Upper lobe of left lung (tissue), 4 donors: ENCODE measurements around the gene CYSTM1.

Source experiments
- POLR2A ChIP-seq, 4 donors: fragments of 450-650 bp; IDR thresholded peaks; one replicate each; pipeline ENCODE4 v1.5.1; 2016 to 2017; ENCODE audit warnings: antibody characterized with exemption in 4 of 4, mild to moderate bottlenecking in 2 of 4
- POLR2AphosphoS5 ChIP-seq, 2 donors: sonication (generic); formaldehyde crosslinking; IDR thresholded peaks; one replicate each; pipeline ENCODE4 v1.5.1; 2017; ENCODE audit warnings: antibody characterized with exemption in 2 of 2
- TF ChIP-seq, protein P1 (sequence below), 6 experiments: fragments of 450-650 bp in 4 of 6; fragments of 200-600 bp in 2 of 6; sonication (generic) in 2 of 6; IDR thresholded peaks; one replicate each; pipeline ENCODE4 v1.5.1; 2016 to 2019; ENCODE audit warnings: antibody characterized with exemption in 6 of 6

DNA sequence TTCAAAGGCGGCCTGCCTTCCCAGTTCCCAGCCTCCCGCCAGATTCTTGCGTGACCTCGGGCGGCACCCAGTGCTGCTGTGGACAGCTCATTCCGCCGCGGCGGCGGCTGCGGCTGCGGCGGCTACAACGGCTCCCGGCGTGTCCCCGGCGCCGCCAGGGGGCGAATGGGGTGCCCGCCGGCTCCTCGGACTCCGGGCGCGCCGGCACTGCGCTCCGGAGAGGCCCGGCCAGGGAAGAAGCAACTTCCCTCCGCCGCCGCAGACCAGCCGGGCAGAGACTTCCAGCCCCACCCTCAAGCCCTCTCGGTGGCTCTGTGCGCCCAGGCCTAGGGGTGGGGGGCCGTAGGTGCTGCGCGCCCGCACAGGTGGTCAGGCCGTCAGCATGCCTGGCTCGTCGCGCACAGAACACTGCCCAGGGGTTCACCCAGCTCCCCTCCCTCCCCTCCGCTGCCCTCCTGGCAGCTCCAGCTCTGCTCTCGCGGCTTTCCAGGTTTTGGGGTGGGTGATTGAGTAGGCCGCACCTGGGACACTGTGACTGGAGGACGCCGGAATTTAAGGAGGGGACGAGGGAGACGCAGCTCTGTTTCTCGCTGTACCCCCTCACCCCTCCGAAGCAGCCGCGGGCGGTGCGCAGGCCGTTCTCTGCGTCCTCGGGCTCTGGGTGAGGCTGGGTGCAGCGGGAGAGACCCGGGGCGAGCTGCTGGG, 29.0 kb upstream of the CYSTM1 start:
- no peak for TF ChIP-seq POLR2AphosphoS5 (IDR thresholded peaks at IDR 0.05)
- TF ChIP-seq, protein P1, sequence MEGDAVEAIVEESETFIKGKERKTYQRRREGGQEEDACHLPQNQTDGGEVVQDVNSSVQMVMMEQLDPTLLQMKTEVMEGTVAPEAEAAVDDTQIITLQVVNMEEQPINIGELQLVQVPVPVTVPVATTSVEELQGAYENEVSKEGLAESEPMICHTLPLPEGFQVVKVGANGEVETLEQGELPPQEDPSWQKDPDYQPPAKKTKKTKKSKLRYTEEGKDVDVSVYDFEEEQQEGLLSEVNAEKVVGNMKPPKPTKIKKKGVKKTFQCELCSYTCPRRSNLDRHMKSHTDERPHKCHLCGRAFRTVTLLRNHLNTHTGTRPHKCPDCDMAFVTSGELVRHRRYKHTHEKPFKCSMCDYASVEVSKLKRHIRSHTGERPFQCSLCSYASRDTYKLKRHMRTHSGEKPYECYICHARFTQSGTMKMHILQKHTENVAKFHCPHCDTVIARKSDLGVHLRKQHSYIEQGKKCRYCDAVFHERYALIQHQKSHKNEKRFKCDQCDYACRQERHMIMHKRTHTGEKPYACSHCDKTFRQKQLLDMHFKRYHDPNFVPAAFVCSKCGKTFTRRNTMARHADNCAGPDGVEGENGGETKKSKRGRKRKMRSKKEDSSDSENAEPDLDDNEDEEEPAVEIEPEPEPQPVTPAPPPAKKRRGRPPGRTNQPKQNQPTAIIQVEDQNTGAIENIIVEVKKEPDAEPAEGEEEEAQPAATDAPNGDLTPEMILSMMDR (IDR thresholded peaks at IDR 0.05), result peak; percentile 71 to 95 (median 87)
- no peak for TF ChIP-seq POLR2A (IDR thresholded peaks at IDR 0.05)
